ENCODE results near the gene STAT4.

DNA sequence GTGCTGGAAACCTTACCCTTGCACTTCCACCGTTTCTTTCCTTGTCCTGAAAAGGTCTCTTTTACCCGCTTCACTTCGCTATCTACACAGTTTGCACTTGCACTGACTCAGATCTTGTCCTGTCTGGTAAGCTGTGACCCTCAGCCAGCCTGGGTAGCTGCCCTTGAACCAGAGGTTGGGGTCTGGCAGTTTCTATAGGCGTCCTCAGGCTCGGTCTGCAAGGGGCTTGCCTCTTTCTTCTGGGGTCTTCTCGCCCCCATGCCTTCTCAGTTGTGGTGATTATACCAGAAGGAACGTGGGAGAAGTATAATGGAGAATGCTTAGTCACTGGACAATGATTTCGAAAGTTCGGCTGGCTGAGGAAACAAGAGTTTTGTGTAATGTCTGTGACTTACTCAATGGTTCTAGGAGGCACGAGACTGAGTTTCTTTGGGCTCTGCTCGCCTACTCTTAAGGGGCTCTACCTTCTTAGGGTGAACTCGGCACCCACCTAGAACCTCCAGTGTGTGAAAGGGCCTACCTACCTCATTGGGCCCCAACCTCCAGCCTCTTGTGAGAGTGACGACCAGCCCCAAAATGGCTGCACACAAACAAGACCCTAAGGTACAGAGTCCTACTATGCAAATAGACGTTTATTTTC is 129.9 kb downstream of the STAT4 start:
- TF ChIP-seq, protein P1, sequence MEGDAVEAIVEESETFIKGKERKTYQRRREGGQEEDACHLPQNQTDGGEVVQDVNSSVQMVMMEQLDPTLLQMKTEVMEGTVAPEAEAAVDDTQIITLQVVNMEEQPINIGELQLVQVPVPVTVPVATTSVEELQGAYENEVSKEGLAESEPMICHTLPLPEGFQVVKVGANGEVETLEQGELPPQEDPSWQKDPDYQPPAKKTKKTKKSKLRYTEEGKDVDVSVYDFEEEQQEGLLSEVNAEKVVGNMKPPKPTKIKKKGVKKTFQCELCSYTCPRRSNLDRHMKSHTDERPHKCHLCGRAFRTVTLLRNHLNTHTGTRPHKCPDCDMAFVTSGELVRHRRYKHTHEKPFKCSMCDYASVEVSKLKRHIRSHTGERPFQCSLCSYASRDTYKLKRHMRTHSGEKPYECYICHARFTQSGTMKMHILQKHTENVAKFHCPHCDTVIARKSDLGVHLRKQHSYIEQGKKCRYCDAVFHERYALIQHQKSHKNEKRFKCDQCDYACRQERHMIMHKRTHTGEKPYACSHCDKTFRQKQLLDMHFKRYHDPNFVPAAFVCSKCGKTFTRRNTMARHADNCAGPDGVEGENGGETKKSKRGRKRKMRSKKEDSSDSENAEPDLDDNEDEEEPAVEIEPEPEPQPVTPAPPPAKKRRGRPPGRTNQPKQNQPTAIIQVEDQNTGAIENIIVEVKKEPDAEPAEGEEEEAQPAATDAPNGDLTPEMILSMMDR (IDR thresholded peaks at IDR 0.05) = no peak
- no peak for TF ChIP-seq POLR2A (IDR thresholded peaks at IDR 0.05)

Data from transverse colon (tissue), 3 donors.